HFF-Myc (cell line): ENCODE measurements around the gene NCKAP5.

ENCODE experiments used
- DNase-seq: peaks from one replicate; pipeline ENCODE4 v3.0.0-alpha.2; 2011; ENCODE audit warnings: low read depth; ENCODE audit errors: extremely low read depth
- H3K4me3 ChIP-seq: replicated peaks from 2 replicates; pipeline ENCODE4 v1.5.1; 2011; ENCODE audit warnings: low read depth, mild to moderate bottlenecking, control low read depth, low read length
- TF ChIP-seq, protein P1 (sequence below): IDR thresholded peaks from 2 replicates; pipeline ENCODE4 v1.5.1; 2012; ENCODE audit warnings: mild to moderate bottlenecking, low read depth, low read length, control low read depth; ENCODE audit errors: missing control alignments

NCKAP5 gene

GRCh38 chr2:133417415-133417814, 150.8 kb downstream of the NCKAP5 start:
- no peak overlapping the region for H3K4me3 ChIP-seq
- TF ChIP-seq, protein P1, sequence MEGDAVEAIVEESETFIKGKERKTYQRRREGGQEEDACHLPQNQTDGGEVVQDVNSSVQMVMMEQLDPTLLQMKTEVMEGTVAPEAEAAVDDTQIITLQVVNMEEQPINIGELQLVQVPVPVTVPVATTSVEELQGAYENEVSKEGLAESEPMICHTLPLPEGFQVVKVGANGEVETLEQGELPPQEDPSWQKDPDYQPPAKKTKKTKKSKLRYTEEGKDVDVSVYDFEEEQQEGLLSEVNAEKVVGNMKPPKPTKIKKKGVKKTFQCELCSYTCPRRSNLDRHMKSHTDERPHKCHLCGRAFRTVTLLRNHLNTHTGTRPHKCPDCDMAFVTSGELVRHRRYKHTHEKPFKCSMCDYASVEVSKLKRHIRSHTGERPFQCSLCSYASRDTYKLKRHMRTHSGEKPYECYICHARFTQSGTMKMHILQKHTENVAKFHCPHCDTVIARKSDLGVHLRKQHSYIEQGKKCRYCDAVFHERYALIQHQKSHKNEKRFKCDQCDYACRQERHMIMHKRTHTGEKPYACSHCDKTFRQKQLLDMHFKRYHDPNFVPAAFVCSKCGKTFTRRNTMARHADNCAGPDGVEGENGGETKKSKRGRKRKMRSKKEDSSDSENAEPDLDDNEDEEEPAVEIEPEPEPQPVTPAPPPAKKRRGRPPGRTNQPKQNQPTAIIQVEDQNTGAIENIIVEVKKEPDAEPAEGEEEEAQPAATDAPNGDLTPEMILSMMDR, result no peak
- DNase-seq, result no peak

DNA sequence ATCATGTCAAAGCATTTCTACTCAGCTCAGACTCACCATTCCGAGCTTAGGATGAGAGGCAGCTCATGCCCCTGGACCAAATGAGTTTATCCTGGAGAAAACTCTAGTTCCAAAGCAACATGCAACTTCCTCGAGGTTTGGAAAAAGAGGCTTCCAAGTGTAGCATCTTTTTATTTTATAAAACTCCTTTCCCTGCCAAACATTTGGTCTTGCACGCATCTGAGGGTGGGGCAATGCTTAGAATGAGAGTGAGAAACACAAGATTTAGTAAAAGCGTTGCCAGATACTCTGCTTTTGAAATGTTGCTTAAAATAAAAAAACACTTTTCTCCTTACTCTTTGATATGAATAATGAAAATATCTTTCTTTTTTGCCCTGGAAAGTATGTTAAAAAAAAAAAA, 151.5 kb downstream of the NCKAP5 start:
- DNase-seq, result no peak
- H3K4me3 ChIP-seq, result no peak overlapping the region
- TF ChIP-seq, protein P1, result no peak

DNA sequence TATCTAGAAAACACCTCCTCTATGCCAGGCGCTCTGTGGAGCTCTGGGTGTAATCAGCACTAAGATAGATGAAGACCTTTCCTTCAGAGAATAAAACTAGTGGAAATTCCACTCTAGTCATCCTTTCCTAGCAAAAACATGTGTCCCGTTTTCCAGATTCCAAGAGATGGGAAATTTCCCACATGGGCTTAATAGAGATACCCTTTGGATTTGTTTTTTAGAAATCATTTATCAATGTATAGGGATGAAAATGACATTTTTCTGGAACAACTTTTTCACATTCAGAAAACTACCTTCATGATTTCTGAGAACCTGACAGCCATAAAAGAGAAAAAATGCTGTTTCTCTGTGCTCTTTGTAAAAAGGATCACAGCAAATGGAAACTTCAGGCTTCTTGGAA, 152.1 kb downstream of the NCKAP5 start:
- TF ChIP-seq, protein P1, result no peak
- no peak overlapping the region for H3K4me3 ChIP-seq
- no peak for DNase-seq

DNA sequence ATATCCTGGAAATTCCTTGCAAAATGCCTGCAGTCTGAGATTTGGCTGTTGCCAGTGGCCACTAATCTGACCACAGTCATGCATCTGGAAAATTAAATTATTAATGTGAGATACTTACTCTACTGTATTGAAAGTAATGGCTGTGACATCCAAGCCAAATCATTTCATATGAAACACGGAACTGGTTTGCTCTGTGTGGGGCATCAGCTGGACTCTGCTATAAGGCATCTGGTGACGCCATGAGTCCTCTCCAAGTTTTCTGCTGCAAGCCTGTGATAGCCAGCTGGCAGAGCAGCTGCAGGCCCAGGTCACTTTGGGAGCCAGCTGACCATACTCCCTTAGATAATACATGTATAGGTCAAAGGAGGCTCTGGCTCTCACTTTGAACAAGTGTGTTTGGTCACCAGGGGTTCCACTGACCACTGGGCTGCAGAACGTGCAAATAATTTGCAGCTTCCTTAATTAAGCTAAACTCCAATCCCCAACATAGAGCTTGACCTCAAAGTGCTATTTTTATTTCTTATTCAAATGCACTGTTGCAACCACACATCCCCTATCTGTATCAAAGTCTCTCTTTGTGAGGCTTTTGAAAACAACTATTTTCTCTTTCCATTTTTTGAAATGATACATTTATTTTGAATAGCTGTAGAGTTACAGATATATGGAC, 152.9 kb downstream of the NCKAP5 start:
- no peak for DNase-seq
- TF ChIP-seq, protein P1, result no peak
- no peak overlapping the region for H3K4me3 ChIP-seq

DNA sequence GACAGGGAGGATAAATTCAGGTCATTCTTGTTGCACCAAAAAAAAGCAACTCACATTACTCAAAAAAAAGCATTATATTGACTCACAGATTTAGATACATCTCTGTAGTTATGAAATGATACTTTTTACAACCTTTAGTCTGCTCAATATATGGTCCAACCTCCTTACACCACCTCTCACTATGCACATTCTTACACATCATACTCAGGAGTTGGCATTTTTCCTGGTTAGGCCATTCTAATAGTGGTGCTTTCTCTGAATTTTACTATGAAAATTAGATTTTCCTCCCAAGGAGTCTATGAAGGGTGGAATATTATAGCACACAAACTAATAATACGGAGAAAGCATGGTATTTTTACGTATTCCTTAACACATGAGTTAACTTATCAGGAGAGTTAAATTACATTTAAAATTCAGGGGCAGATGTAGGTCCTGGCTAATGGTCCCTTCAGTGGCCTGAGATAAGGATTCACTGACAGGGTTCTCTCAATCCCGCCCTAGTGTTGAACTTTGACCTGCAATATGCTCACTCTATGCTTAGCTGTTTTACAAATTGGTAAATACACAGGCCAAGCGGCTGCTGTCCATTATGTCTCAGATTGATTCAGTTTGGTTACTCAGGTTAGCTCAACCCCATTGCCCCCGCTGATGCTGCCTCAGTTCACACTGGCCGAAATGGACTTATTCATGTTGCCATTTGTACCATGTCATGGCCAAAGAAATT, 153.6 kb downstream of the NCKAP5 start:
- no peak for DNase-seq
- H3K4me3 ChIP-seq, result no peak overlapping the region

GRCh38 chr2:133413863-133414262, 154.4 kb downstream of the NCKAP5 start:
- TF ChIP-seq, protein P1, result no peak
- no peak for DNase-seq
- H3K4me3 ChIP-seq, result no peak overlapping the region

More for the DNA sequence above, 153.6 kb downstream of the NCKAP5 start:
- TF ChIP-seq, protein P1, result no peak
